Measurements from ENCODE around the gene PTPRG. TPM values are rescaled to one million over a fixed set of nuclear protein-coding genes. Genes with fewer than 3 reads are reported as not detected.

PTPRG gene
- total RNA-seq, 1 donor from 2014 or later: 44.3 TPM

DNA sequence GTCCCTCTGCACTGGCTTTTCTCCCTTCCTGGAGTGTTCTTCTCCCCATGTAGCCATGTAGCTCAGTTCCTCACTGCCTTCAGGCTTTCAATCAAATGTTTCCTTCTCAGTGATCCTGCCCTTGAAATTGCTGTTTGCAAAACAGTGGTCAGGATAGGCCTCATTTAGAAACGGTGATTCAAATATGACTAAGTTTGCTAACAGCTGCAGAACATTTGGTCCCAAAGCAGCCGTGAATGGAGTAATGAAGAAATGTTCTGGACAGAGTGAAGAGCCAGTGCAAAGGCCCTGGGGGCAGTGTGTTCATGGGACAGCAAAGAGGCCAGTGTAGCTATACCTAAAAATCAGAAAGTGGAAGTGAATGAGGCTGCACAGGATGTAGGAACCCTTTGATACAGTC lies 588.6 kb downstream of the PTPRG start:
- TF ChIP-seq, protein P1, sequence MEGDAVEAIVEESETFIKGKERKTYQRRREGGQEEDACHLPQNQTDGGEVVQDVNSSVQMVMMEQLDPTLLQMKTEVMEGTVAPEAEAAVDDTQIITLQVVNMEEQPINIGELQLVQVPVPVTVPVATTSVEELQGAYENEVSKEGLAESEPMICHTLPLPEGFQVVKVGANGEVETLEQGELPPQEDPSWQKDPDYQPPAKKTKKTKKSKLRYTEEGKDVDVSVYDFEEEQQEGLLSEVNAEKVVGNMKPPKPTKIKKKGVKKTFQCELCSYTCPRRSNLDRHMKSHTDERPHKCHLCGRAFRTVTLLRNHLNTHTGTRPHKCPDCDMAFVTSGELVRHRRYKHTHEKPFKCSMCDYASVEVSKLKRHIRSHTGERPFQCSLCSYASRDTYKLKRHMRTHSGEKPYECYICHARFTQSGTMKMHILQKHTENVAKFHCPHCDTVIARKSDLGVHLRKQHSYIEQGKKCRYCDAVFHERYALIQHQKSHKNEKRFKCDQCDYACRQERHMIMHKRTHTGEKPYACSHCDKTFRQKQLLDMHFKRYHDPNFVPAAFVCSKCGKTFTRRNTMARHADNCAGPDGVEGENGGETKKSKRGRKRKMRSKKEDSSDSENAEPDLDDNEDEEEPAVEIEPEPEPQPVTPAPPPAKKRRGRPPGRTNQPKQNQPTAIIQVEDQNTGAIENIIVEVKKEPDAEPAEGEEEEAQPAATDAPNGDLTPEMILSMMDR (IDR thresholded peaks at IDR 0.05; ENCODE audit: unreplicated experiment): no peak
- H3K27ac Mint-ChIP-seq: no peak overlapping the region
- no peak overlapping the region for H3K4me3 Mint-ChIP-seq (ENCODE audit: low read depth)
- peaks cover 6% of the 10 kb centered on the region for H3K4me1 Mint-ChIP-seq (ENCODE audit: low read depth)
- H3K27me3 Mint-ChIP-seq: no peaks in the 10 kb centered on the region
- no peaks in the 10 kb centered on the region for H3K36me3 Mint-ChIP-seq (ENCODE audit: insufficient read depth)
- H3K9me3 Mint-ChIP-seq (ENCODE audit: low read depth): no peaks in the 10 kb centered on the region
- no peak for DNase-seq (ENCODE audit: low spot score, unreplicated experiment)

DNA sequence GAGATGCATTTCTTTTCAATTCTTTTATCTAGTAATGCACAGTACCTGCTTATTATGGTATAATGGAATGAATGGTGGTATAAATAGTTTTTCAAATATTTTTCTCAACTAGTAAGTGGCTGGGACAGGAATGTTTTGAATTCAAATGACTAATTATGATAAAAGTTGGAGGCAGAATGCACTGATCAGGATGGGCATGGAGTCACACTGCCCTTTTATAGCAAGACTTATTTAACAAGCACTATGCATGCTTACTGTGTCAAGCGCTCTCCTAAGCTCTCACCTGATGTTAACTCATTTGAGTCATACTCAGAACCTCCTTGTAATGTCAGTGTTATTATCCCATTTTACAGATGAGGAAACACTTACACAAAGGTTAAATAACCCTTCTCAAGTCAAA lies 590.2 kb downstream of the PTPRG start:
- Mint-ChIP-seq H3K27me3 (no peaks in the 10 kb centered on the region), H3K4me3 (ENCODE audit: low read depth) (no peak overlapping the region)
- TF ChIP-seq, protein P1 (IDR thresholded peaks at IDR 0.05; ENCODE audit: unreplicated experiment): no peak

DNA sequence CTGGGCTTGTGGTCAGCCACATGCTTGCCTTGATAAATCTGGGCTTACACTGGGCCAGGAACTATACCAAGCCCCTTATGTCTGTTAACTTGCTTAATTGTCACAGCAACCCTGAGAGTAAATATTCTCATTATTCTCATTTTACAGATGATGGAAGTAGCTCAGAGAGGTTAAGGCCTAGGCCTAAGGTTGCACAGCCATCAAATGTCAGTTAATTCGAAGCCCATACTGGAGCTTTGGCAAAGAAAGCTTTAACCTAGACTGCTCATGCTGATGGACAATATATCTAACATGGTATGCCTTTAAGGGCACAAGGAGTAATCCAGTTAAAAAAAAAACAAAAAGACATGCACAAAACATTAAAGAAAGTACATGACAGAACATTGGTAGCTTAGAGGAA lies 591.9 kb downstream of the PTPRG start:
- no peak overlapping the region for H3K4me3 Mint-ChIP-seq (ENCODE audit: low read depth)
- no peaks in the 10 kb centered on the region for H3K9me3 Mint-ChIP-seq (ENCODE audit: low read depth)

More for the DNA sequence above, 590.2 kb downstream of the PTPRG start:
- H3K36me3 Mint-ChIP-seq (ENCODE audit: insufficient read depth): no peaks in the 10 kb centered on the region
- no peak overlapping the region for H3K27ac Mint-ChIP-seq
- H3K9me3 Mint-ChIP-seq (ENCODE audit: low read depth): no peaks in the 10 kb centered on the region
- H3K4me1 Mint-ChIP-seq (ENCODE audit: low read depth): no peaks in the 10 kb centered on the region
- DNase-seq (ENCODE audit: low spot score, unreplicated experiment): no peak

DNA sequence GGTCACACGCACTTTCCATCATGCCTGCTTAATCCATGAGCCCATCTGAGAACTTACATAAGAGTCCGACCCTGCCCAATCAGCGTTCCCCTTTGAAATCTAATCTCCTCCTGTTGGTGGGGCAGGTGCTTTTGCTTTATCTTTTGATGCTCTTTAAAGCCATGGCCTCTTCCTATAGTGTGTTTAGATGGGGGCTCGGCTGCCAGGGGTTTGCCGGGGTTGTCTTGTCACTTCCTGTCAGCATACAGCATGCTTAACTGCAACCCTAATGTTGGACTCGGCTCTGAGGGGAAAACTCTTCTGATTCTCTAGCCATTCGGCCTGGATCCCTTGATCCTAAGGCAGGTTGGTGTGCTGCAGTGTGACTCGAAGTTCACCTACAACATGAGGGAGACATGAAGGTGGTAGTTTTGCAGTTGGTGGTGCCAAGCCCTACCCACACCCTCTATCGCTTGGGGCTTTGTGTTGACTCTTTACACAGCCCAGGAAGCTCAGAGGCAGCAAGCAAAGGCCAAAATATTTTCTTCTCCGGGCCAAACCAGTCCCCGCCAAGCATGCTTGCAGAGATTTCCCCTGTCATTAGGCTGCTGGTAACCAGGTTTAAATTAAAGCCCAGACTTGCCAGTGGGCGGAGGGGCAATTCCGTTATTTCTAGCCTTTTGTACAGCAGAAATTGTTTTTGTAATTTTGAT lies 593.2 kb downstream of the PTPRG start:
- TF ChIP-seq, protein P1 (IDR thresholded peaks at IDR 0.05; ENCODE audit: unreplicated experiment): no peak
- Mint-ChIP-seq H3K36me3 (ENCODE audit: insufficient read depth) (peaks cover 1% of the 10 kb centered on the region), H3K27me3 (no peaks in the 10 kb centered on the region), H3K4me3 (ENCODE audit: low read depth) (no peak overlapping the region), H3K4me1 (ENCODE audit: low read depth) (no peaks in the 10 kb centered on the region), H3K27ac (no peak overlapping the region), H3K9me3 (ENCODE audit: low read depth) (no peaks in the 10 kb centered on the region)
- no peak for DNase-seq (ENCODE audit: low spot score, unreplicated experiment)

More for the DNA sequence above, 591.9 kb downstream of the PTPRG start:
- Mint-ChIP-seq H3K36me3 (ENCODE audit: insufficient read depth) (peaks cover 1% of the 10 kb centered on the region), H3K27me3 (no peaks in the 10 kb centered on the region), H3K27ac (no peak overlapping the region), H3K4me1 (ENCODE audit: low read depth) (no peaks in the 10 kb centered on the region)
- TF ChIP-seq, protein P1 (IDR thresholded peaks at IDR 0.05; ENCODE audit: unreplicated experiment): no peak
- no peak for DNase-seq (ENCODE audit: low spot score, unreplicated experiment)

GRCh38 chr3:62159056-62159708 lies 597.8 kb downstream of the PTPRG start:
- H3K4me3 Mint-ChIP-seq (ENCODE audit: low read depth): no peak overlapping the region
- H3K36me3 Mint-ChIP-seq (ENCODE audit: insufficient read depth): peaks cover 3% of the 10 kb centered on the region
- no peaks in the 10 kb centered on the region for H3K27me3 Mint-ChIP-seq
- no peaks in the 10 kb centered on the region for H3K9me3 Mint-ChIP-seq (ENCODE audit: low read depth)
- TF ChIP-seq, protein P1 (IDR thresholded peaks at IDR 0.05; ENCODE audit: unreplicated experiment): no peak
- no peak overlapping the region for H3K27ac Mint-ChIP-seq
- no peaks in the 10 kb centered on the region for H3K4me1 Mint-ChIP-seq (ENCODE audit: low read depth)
- no peak for DNase-seq (ENCODE audit: low spot score, unreplicated experiment)
